ENCODE measurements around the gene ZMIZ1. TPM values are rescaled to one million over a fixed set of nuclear protein-coding genes. Genes with fewer than 3 reads are reported as not detected.

ZMIZ1 gene
- total RNA-seq, 2 donors from 2014 or later = 27.2 to 42.2 TPM

GRCh38 chr10:79239924-79240581, 171.3 kb downstream of the ZMIZ1 start:
- TF ChIP-seq CTCF (IDR thresholded peaks at IDR 0.05) (no peak), POLR2A (IDR thresholded peaks at IDR 0.05) (no peak)
- Histone ChIP-seq H3K27me3 (no peaks in the 10 kb centered on the region), H3K4me3 (no peak overlapping the region), H3K9me3 (no peaks in the 10 kb centered on the region), H3K4me1 (peaks cover 33% of the 10 kb centered on the region), H3K27ac (peak overlapping the region in 1 of 4 donors; percentile 46), H3K36me3 (replicated peaks in 1 of 2; ENCODE audit: insufficient read depth in 1 of 2, low read depth in 2 of 2) (no peaks in the 10 kb centered on the region)
- DNase-seq (no peak), ATAC-seq (no peak)
- intact Hi-C loops (cut with DNase I) = no loop called here
- 85 to 90% methylated on average over 26 to 29 of the region's 29 CpGs for WGBS, 2 donors

DNA sequence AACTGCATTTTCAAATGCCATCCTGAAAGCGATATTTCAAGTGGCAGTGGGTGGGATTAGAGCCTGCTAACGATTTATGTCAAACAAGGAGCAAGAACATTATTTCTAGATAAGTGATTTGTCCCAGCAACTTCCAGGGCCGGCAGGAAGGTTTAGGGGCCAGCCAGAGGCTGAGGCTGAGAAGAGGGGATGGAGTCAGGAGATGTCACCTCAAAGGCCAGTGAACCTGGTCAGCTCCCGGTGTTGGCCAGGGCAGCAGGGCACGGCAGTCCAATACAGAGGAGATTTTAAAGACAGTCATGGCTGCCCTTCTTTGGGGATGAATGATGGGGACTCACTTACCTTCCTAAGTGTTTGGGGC, 172.8 kb downstream of the ZMIZ1 start:
- Histone ChIP-seq H3K36me3 (replicated peaks in 1 of 2; ENCODE audit: insufficient read depth in 1 of 2, low read depth in 2 of 2) (no peaks in the 10 kb centered on the region), H3K4me3 (no peak overlapping the region), H3K9me3 (no peaks in the 10 kb centered on the region), H3K27ac (peak overlapping the region; percentile 15 to 87 (median 60)), H3K4me1 (peaks cover 48% of the 10 kb centered on the region), H3K27me3 (no peaks in the 10 kb centered on the region)
- 59 to 66% methylated on average over 5 of the region's 5 CpGs for WGBS, 2 donors
- TF ChIP-seq POLR2A (IDR thresholded peaks at IDR 0.05) (no peak), CTCF (IDR thresholded peaks at IDR 0.05) (no peak)
- intact Hi-C loops (cut with DNase I) = no loop called here
- ATAC-seq (no peak), DNase-seq (no peak)

DNA sequence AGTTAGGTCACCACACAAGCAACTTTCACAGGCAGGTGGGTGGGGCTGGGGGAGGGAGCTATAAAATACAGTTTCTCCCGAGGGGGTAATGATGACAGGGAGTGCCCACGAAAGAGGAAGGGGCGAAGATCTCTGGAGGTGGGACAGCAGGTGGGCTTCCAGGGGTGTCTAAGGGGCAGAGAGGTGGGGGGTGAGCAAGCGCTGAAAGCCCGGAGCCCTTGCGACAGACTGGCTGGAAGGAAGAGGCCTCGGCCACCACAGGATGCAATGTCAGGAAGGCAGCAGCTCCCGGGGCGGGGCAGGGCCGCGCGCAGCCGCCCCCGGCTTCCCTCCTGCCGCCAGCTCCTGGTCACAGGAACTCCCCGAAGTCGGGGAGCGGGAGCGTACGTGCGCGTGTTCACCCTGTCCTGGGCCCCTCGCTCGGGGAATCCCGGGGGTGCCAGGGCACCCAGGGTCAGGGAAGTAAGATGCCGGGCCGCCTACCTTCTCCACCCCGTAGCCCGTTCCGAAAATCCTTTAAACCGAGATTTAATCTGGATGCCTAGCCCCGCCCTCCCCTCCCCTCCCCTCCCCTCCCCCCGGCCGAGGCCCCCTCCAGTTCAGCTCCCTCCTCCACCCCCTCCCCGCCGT, 173.3 kb downstream of the ZMIZ1 start:
- 24 to 49% methylated on average over 9 to 23 of the region's 36 CpGs for WGBS, 2 donors
- ATAC-seq = no peak
- Histone ChIP-seq H3K4me3 (no peak overlapping the region), H3K4me1 (peaks cover 53% of the 10 kb centered on the region), H3K27me3 (no peaks in the 10 kb centered on the region), H3K36me3 (replicated peaks in 1 of 2; ENCODE audit: insufficient read depth in 1 of 2, low read depth in 2 of 2) (no peaks in the 10 kb centered on the region), H3K9me3 (no peaks in the 10 kb centered on the region), H3K27ac (peak overlapping the region; percentile 37 to 87 (median 74))
- DNase-seq = peak; percentile 38 to 77 (median 54)
- intact Hi-C loops (cut with DNase I) = no loop called here
- TF ChIP-seq CTCF (IDR thresholded peaks at IDR 0.05) (no peak), POLR2A (IDR thresholded peaks at IDR 0.05) (peak in 2 of 3 donors; percentile 40 to 56)

GRCh38 chr10:79242620-79243152, 173.9 kb downstream of the ZMIZ1 start:
- no peak overlapping the region for H3K4me3 ChIP-seq
- H3K27ac ChIP-seq = peak overlapping the region; percentile 50 to 87 (median 74)
- TF ChIP-seq POLR2A (IDR thresholded peaks at IDR 0.05) (peak in 1 of 3 donors; percentile 36), CTCF (IDR thresholded peaks at IDR 0.05) (no peak)
- 25 to 51% methylated on average over 26 to 27 of the region's 60 CpGs for WGBS, 2 donors
- ATAC-seq (peak; percentile 22), DNase-seq (peak; percentile 34 to 62 (median 54))
- peaks cover 58% of the 10 kb centered on the region for H3K4me1 ChIP-seq
- intact Hi-C loops (cut with DNase I) = no loop called here
- no peaks in the 10 kb centered on the region for H3K27me3 ChIP-seq
- no peaks in the 10 kb centered on the region for H3K36me3 ChIP-seq (replicated peaks in 1 of 2; ENCODE audit: insufficient read depth in 1 of 2, low read depth in 2 of 2)
- no peaks in the 10 kb centered on the region for H3K9me3 ChIP-seq

All from body of pancreas (tissue), 4 donors.